Endodermal cell (in vitro differentiated cells): ENCODE measurements around the gene MRPS34. TPM values are rescaled to one million over a fixed set of nuclear protein-coding genes. Genes with fewer than 3 reads are reported as not detected.

ENCODE experiments used
- DNase-seq: peaks from one replicate; pipeline ENCODE4 v3.0.0-alpha.2; 2017
- H3K27ac ChIP-seq: 2 replicates; pipeline ENCODE4 v1.5.1; 2013; ENCODE audit warnings: mild to moderate bottlenecking, low read depth, low read length, moderate library complexity
- H3K27me3 ChIP-seq: 2 replicates; pipeline ENCODE4 v1.6.1; 2013; ENCODE audit warnings: mild to moderate bottlenecking, low read length, moderate library complexity; ENCODE audit not compliant: insufficient read depth, control insufficient read depth, poor library complexity, severe bottlenecking
- H3K36me3 ChIP-seq: 2 replicates; pipeline ENCODE4 v1.7.0; 2013; ENCODE audit warnings: mild to moderate bottlenecking, low read length, moderate library complexity; ENCODE audit not compliant: control insufficient read depth, insufficient read depth
- H3K4me1 ChIP-seq: one replicate; pipeline ENCODE4 v1.7.0; 2013; ENCODE audit warnings: low read length; ENCODE audit not compliant: control insufficient read depth, insufficient read depth
- H3K4me3 ChIP-seq: 2 replicates; pipeline ENCODE4 v1.5.1; 2013; ENCODE audit warnings: mild to moderate bottlenecking, low read length, moderate library complexity
- H3K9ac ChIP-seq: 2 replicates; pipeline ENCODE4 v1.6.1; 2013; ENCODE audit warnings: mild to moderate bottlenecking, low read length, moderate library complexity; ENCODE audit not compliant: poor library complexity, severe bottlenecking; ENCODE audit errors: extremely low read depth
- H3K9me3 ChIP-seq: 2 replicates; pipeline ENCODE4 v1.6.1; 2013; ENCODE audit warnings: mild to moderate bottlenecking, low read length, moderate library complexity; ENCODE audit not compliant: control insufficient read depth
- H3K27ac Mint-ChIP-seq: 2 replicates; pipeline ENCODE4 v1.8.0; 2020; ENCODE audit warnings: mixed read lengths
- H3K27me3 Mint-ChIP-seq: 2 replicates; pipeline ENCODE4 v1.8.0; 2021; ENCODE audit warnings: mild to moderate bottlenecking, mixed read lengths; ENCODE audit not compliant: insufficient read depth
- H3K36me3 Mint-ChIP-seq: 2 replicates; pipeline ENCODE4 v1.8.0; 2020; ENCODE audit warnings: low read depth, mixed read lengths
- H3K4me1 Mint-ChIP-seq: 2 replicates; pipeline ENCODE4 v1.8.0; 2020; ENCODE audit warnings: mixed read lengths
- H3K4me3 Mint-ChIP-seq: 2 replicates; pipeline ENCODE4 v1.8.0; 2020; ENCODE audit warnings: mild to moderate bottlenecking, moderate library complexity, mixed read lengths
- H3K9me3 Mint-ChIP-seq: 2 replicates; pipeline ENCODE4 v1.8.0; 2020; ENCODE audit warnings: mild to moderate bottlenecking, mixed read lengths
- CTCF ChIP-seq: fragments of 200-600 bp; sonication (generic); conservative IDR thresholded peaks from 2 replicates; pipeline ENCODE4 v1.5.0; 2021; ENCODE audit warnings: antibody characterized with exemption, mild to moderate bottlenecking
- WGBS, 2 experiments: methylation state at CpG; one replicate each; pipeline versions ENCODE4 v1.1.5 to v1.1.7; 2013; ENCODE audit warnings: missing lambda C conversion rate in 2 of 2, mixed read lengths in 1 of 2; ENCODE audit not compliant: insufficient coverage in 1 of 2, insufficient read length in 1 of 2; 5-methylcytosine and 5-hydroxymethylcytosine counted together
- total RNA-seq, 2 donors: library from RNA; stranded (reverse); fragmentation: NEBNext Ultra II Directional in 1 of 2; extraction: Animal tissue kit (Norgen Biotek cat#: 25700) in 1 of 2; gene quantifications; 2 replicates in 1 of 2; 3 replicates in 1 of 2; pipeline ENCODE4 v1.2.1, GENCODE V29; 2021

Gene MRPS34
- total RNA-seq, 2 donors from 2014 or later: 137 to 164 TPM

- H3K4me3 ChIP-seq: no peak overlapping the region
Observed at GRCh38 chr16:1763521-1764511, 9.1 kb downstream of the MRPS34 start.

GRCh38 chr16:1762879-1763520, 9.9 kb downstream of the MRPS34 start:
- DNase-seq: peak; percentile 58
- Mint-ChIP-seq H3K4me1 (no peaks in the 10 kb centered on the region), H3K9me3 (no peaks in the 10 kb centered on the region), H3K27me3 (no peaks in the 10 kb centered on the region), H3K4me3 (no peak overlapping the region), H3K36me3 (peaks cover 17% of the 10 kb centered on the region), H3K27ac (no peak overlapping the region)
- Histone ChIP-seq H3K4me3 (no peak overlapping the region), H3K9me3 (no peaks in the 10 kb centered on the region), H3K27ac (no peak overlapping the region), H3K27me3 (no peaks in the 10 kb centered on the region), H3K36me3 (peaks cover 15% of the 10 kb centered on the region), H3K9ac (no peak overlapping the region), H3K4me1 (no peaks in the 10 kb centered on the region)
- TF ChIP-seq CTCF: no peak
- 90 to 93% methylated on average over 18 to 24 of the region's 24 CpGs for WGBS, 2 experiments

More at GRCh38 chr16:1763521-1764511, 9.1 kb downstream of the MRPS34 start:
- Histone ChIP-seq H3K9ac (no peak overlapping the region), H3K36me3 (peaks cover 15% of the 10 kb centered on the region), H3K9me3 (no peaks in the 10 kb centered on the region), H3K27ac (no peak overlapping the region), H3K27me3 (no peaks in the 10 kb centered on the region), H3K4me1 (no peaks in the 10 kb centered on the region)
- Mint-ChIP-seq H3K27me3 (no peaks in the 10 kb centered on the region), H3K4me3 (no peak overlapping the region), H3K9me3 (no peaks in the 10 kb centered on the region), H3K27ac (no peak overlapping the region), H3K36me3 (peaks cover 17% of the 10 kb centered on the region), H3K4me1 (no peaks in the 10 kb centered on the region)
- peak; percentile 95 for DNase-seq
- WGBS, 2 experiments: 72 to 74% methylated on average over 19 to 72 of the region's 81 CpGs
- TF ChIP-seq CTCF: peak; percentile 82

GRCh38 chr16:1762196-1762878, 10.6 kb downstream of the MRPS34 start:
- WGBS, 2 experiments: 95 to 99% methylated on average over 16 to 30 of the region's 30 CpGs
- no peak overlapping the region for H3K4me3 Mint-ChIP-seq

More at GRCh38 chr16:1762196-1762878, 10.6 kb downstream of the MRPS34 start:
- no peak for TF ChIP-seq CTCF
- no peaks in the 10 kb centered on the region for H3K27me3 ChIP-seq
- peaks cover 15% of the 10 kb centered on the region for H3K36me3 ChIP-seq
- no peak for DNase-seq
- no peak overlapping the region for H3K9ac ChIP-seq
- H3K27ac ChIP-seq: no peak overlapping the region
- Mint-ChIP-seq H3K27ac (no peak overlapping the region), H3K27me3 (no peaks in the 10 kb centered on the region), H3K9me3 (no peaks in the 10 kb centered on the region), H3K36me3 (peaks cover 17% of the 10 kb centered on the region), H3K4me1 (no peaks in the 10 kb centered on the region)
- H3K4me3 ChIP-seq: no peak overlapping the region
- H3K4me1 ChIP-seq: no peaks in the 10 kb centered on the region
- no peaks in the 10 kb centered on the region for H3K9me3 ChIP-seq
